ENCODE results near the gene CYP27C1.
"Not testable (repeated sequence)": the region's sequence is repeated elsewhere in the genome, so short reads cannot be mapped to it uniquely, and the experiment has no call there.

CYP27C1 gene

DNA sequence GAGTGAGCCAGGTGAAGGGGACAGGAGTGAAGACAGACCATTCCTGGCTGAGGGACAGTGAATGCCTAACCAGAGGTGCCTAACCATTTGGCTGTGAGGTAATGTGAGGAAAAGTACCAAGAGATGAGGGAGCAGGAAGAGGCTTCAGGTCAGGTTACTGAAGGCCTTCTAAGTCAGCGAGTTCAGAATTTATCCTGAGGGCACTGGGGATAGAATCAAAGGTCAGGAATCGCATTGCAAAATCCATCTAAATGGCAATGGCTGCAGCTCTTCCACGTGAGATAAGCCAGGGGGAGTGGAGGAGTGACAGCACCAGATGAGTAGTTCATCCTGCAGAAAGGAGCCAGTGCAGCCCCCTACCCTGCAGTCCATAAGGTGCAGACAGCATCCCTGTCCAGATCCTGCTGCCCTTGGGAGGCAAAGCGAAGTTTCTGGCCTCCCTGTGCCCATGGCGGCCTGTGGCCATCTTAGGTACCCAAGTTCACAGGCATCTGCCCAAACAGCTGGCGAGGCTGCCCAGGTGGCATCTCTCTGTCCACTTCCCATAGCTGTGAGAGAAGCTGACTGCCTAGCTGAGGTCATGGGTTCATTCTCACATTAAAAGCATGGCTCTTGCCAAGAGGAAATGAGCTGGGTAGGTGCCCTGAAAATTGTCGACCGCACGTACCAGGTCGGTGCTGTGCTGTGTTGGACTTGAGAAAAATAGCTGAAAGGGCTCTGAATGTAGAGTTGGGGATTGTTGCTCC lies 49.5 kb downstream of the CYP27C1 start:
- DNase-seq (ENCODE audit: low read depth): no peak

- DNase-seq (ENCODE audit: low read depth): no peak
Measured at GRCh38 chr2:127170021-127170420, 50.1 kb downstream of the CYP27C1 start.

DNA sequence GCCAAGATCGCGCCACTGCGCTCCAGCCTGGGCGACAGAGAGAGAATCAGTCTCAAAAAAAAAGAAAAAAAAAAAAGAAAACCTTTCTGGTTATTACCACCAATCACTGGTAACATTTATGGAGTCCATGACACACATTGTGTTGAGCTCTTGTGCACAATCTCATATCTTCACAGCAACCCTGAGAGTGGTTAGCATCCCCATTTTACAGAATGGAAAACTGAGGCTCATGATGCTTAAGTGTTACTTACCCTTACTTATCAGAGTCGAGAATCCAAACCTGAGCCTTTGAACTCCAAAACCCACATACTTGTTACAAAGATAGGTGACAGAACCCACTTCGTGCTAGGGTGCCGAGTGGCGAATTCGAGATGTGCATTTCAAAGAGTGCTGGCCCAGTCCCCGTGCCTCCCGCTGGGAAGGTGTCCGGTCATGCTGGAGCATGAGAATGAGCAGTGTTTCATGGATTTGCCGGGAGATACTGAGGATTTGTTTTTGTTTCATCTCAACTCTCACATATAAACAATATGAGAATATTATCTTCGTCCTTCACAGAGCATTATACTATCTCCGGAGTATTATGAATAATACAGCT lies 50.9 kb downstream of the CYP27C1 start:
- no peak for DNase-seq (ENCODE audit: low read depth)

GRCh38 chr2:127166231-127166860 lies 53.8 kb downstream of the CYP27C1 start:
- no peak for DNase-seq (ENCODE audit: low read depth)

DNA sequence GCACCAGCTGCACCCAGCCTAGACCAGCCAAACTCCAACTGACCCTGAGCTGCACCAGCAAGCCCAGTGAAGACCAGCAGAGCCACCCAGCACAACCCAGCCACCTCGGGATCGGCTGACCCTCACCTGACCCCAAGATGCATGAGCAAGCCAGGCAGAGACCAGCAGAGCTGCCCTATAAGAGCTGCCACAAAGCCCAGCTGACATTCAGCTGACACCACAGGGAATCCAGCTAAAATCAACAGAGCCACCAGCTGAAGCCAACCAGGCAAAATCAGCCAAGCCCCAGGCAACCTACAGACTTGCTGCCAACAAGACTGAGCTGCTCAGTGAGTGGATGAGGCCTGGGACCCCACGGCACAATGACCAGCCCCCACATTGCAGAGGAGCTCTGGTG lies 54.6 kb downstream of the CYP27C1 start:
- no peak for DNase-seq (ENCODE audit: low read depth)

DNA sequence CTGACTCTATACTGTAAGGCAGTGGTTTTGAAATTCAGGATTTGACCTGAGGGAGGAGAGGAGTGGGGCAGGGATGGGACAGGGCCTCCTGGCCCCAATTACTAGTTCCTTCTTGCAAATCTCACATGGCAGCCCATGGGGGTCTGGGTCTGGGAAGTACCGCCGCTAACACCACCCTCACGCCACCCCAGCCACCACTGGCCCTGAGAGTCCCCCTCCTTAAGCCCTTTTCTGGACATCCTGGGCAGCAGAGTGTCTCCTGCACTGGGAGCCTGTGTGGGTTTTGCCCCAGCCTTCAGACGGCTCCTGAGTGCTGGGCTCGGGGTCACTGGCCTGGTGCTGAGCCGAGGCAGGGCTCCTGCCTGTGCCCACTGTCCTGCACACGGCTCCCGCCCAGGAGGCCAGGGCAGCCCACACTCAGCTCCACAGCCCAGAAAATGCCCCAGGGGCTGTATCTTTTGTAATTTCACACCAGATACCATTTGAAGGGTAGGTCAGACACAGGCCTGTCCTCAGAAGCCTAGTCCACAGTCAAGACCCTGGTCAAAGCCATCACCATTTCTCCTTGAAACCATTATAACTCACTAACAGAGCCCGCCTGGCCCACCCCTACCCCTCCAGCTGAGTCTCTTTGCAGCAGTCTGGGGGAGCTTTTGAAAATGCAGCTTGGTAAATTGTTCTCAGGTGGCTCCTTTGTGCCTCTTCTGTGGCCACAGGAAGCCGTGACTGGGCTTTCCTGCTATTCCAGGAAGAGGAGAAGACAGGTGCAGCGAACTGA lies 55.1 kb downstream of the CYP27C1 start:
- no peak for DNase-seq (ENCODE audit: low read depth)

GRCh38 chr2:127163921-127164320 lies 56.2 kb downstream of the CYP27C1 start:
- DNase-seq (ENCODE audit: low read depth): no peak

- not testable (repeated sequence) for DNase-seq (ENCODE audit: low read depth)
Measured at GRCh38 chr2:127163090-127163406, 57.1 kb downstream of the CYP27C1 start.

- no peak for DNase-seq (ENCODE audit: low read depth)
Measured at GRCh38 chr2:127162261-127163089, 57.6 kb downstream of the CYP27C1 start.

DNA sequence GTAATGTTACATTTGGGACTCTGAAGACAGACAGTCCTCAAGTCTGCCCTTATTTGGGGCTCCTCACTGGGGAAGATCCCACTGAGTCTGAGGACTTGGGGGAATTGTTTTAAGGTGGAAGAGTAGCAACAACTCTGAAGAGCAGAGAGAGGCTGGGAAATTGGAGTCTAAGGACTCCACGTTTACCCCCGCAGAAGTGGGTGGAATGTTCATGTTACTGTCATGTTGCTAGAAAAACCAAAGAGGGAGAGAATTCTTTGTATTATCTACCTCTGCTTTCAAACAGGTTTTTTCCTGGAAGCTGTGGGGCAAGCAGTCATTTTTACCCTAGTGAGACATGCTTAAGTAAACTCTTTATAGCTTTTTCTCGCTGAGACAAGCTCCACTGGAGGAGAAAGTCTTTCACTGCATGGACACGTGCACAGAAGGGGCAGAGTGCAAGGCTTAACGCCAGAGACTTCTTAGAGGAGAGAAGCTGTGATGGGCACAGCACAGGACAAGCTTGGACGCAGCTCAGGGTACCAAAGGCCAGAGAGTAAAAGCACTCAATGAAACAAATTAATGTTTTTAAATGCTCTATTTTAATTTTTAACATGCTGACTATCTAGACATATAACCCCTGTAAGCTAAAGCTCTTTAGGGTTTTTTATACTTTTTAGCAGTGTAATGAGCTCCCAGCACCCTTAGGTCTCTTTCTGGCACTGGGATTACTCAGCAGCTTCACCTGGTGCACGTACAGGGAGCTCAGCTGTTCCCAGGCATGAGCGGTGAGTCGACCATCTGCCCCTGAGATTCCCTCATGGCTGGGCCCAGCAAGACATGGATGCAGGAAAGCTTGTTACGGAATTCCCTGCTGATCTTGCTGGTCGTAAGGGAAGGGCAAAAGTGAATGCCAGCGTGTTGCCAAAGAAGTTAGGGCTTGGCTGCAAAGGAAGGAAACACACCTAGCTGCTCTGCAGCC lies 58.6 kb downstream of the CYP27C1 start:
- no peak for DNase-seq (ENCODE audit: low read depth)

GRCh38 chr2:127160676-127161075 lies 59.4 kb downstream of the CYP27C1 start:
- no peak for DNase-seq (ENCODE audit: low read depth)

DNA sequence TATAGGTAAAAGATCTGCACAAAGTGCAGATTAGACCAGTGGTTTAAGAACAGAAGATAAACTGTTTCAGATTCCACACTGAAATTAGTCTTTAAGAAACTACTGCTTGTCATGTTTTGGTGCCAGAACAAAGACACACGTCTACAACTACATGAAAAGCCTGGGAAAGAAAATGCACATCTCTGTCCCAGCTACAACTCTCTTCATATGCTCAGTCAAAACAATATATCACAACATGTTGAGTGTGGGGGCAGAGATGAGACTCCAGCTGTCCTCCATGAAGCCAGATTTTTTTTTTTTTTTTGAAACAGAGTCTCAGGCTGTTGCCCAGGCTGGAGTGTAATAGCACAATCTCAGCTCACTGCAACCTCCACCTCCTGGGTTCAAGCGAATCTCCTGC lies 60.6 kb downstream of the CYP27C1 start:
- DNase-seq (ENCODE audit: low read depth): no peak

GRCh38 chr2:127158614-127159290 lies 61.3 kb downstream of the CYP27C1 start:
- no peak for DNase-seq (ENCODE audit: low read depth)

- DNase-seq (ENCODE audit: low read depth): no peak
Measured at GRCh38 chr2:127157651-127158485, 62.2 kb downstream of the CYP27C1 start.

- DNase-seq (ENCODE audit: low read depth): no peak
Measured at GRCh38 chr2:127157114-127157513, 63.0 kb downstream of the CYP27C1 start.

GRCh38 chr2:127155947-127156346 lies 64.2 kb downstream of the CYP27C1 start:
- no peak for DNase-seq (ENCODE audit: low read depth)

DNA sequence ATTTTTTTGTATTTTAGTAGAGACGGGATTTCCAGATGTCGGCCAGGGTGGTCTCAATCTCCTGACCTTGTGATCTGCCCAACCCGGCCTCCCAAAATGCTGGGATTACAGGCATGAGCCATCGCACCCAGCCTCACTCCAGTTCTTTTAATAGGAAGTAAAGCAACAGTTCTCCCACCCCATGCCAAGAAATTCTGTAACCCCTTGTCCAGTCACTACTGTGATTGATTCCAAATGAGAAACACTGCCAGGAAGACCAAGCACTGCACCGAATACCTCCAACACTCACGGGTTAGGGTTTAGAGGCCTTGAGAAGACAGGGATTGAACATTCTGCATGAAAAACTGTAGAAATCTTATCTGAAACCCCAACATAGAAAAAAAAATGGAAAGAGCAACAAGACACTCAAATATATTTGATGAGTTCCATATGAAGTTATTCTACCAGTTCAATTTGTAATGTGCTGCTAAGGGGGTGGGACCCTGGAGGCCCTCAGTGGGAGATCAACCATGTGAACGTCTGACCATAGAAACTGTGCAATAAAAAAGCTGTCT lies 65.0 kb downstream of the CYP27C1 start:
- no peak for DNase-seq (ENCODE audit: low read depth)

- DNase-seq (ENCODE audit: low read depth): no peak
Measured at GRCh38 chr2:127154396-127154795, 65.7 kb downstream of the CYP27C1 start.

DNA sequence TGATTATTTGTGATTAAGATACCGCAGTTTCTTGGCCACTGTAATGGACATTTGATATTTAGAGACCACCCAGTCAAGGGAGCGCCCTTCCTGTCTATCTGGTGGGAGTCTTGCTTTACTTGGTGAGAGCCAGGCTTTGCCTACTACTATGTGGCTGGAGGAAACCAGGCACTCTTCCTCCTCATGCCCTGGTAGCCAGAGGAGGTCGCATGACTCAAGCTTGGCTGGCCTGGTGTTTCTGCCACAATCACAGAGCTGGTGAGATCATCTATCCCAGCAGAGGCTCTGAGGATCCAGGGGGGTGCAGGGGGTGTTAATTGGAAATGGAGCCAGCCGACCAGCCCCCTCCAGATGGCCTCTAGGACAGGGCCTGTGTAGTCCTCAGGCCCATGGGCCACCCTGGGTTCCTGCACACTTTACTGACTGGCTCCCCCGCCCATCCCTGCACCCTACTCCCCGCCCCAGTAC lies 66.4 kb downstream of the CYP27C1 start:
- no peak for DNase-seq (ENCODE audit: low read depth)

All from stimulated activated CD8-positive, alpha-beta memory T cell treated with anti-CD3 and anti-CD28 coated beads, Interleukin-4, amount 100 ng/mL, for 24 hours (primary cell).